Activated CD4-positive, CD25-positive, alpha-beta regulatory T cell treated with anti-CD3 and anti-CD28 coated beads, Interleukin-2, amount 50 U/mL, for 72 hours (primary cell): Measurements from ENCODE around the gene FOXS1.

ENCODE experiments used
- DNase-seq: peaks from one replicate; pipeline ENCODE4 v3.0.0; 2021

The FOXS1 gene

DNA sequence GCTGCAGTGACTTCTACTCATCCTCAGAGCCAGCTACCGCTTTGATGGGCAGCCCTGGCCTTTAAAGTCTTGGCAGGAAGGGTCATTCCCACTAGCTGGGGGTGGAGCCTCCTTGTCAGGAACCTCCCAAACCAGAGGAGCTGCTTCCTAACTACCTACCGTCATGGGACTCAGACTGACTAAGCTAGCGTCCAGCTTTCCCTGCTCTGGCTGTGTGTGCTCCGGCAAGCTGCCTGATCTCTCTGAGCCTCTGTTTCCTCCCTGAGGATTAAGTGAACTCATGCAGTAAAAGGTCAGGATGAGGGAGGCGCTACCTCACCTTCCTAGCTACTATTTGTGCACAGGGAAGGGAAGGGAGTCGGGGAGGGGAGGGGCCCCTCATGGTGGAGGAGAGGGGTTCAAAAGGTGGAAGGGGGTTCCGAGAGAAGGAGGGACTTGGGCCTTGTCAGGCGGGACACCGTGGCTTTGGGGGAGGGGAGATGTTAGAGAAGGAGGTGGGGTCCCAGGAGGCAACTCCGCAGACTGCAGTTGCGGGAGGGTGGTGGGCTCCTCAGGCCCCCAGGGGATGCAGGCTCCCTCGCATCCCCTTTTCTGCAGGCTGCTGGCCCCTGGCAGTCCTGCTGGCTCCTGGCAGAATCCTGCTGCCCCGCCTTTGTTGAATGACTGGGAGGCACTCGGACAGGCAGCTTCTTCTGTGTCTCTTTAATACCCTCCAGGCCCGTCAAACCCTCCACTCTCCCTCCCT, 15.2 kb upstream of the FOXS1 start:
- DNase-seq: no peak

DNA sequence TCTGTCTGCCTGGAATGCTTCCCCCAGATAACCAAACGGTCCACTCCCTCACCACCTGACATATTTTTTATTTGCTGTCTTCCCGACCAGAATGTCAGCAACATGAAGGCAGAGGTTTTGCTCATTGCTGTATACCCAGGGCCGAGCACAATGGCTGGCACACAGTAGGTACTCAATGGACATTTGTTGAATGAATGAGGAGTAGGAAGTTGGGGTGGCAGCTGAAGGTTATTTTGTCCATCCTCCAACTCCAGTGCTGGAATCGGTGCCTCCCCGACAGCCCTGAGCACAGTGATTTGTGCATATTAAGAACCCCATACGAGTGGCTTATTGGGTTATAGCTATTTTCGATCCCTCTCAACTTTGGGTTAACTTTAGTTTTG, 14.6 kb upstream of the FOXS1 start:
- DNase-seq: peak; percentile 21

DNA sequence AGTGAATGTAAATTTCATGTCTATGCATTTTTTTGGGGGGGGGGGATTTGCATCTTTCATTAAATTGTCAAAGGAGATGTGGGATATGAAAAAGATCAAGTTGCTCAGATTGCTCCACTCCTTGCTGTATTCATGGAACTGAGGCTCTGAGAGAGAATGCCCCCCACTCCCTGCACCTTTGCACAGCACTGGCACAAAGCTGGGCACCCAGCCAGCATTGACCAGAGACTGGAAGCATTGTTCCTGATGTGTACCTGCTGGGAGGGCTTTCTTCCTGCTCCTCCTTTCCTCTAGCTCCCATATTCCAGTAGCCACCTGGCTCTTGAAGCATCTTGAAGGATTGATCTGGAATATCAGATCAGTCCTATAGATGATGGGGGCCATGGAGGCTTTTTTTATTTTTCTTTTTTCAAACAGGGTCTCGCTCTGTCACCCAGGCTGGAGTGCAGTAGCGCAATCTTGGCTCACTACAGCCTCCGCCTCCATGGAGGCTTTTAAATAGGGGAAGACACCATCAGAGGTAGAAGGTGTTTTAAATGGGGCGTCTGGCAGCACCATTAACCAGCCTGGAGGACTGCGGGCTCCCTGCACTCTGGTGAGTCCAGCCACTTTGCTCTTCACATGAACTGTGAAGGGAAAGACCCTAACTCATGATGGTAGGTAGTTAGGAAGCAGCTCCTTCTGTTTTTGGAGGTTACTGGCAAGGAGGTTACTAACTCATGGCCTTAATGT, 14.0 kb upstream of the FOXS1 start:
- DNase-seq: peak; percentile 23

DNA sequence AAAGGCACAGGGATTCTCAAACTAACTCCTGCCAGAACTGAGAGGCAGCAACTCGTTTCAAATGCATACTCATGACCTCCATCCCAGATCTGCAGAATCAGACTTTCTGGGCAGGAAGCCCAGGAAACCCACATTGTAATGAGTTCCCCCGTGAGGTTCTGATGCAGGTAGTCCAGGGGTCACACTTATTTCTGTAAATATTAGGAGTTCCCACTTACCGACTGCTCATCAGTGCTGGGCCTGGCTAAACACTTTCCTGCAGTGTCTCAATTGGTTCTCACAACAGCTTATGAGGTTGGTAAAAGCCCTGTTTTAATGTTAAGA, 13.3 kb upstream of the FOXS1 start:
- DNase-seq: peak; percentile 14

DNA sequence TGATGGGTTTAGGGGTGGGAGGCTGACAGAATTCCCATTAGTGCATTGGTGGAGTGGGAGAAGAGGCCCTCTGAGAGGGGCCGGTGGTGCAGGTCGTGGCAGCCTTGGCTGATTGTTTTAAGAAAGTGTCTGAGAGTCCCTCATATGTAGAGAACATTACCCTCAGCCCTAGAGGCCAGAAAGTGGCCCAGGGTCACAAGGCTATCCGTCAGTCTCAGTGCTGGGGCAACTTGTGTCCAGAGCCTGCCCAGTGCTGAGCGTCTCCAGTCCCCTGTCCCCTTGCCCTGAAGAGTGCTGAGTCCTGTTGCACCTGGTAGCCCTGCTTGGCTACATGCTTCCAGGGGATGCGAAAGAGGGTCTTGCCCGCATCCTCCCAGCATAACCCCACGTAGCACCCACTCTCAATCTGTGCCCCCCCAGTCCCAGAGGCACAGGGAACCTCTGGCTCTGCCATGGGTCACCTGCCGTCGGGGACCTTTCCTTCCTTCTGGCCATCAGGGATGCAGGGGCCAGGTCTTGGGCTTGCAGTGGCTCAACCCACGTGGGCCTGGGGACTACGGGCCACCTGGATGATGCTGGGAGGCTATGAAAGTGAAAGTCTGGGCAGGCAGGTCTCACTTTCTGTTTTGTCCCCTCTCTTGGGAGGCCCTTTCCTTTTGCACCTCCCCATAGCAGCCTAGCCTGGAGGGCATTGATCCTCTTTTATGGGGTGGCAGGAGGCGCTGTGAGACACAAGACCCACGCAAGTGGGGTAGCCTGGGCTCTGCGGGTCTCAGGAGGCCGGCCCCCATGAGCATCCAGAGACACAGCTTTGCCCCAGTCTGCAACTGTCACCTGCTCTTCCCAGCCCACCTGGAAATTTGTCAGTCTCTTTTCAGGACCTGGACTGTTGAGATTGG, 12.7 kb upstream of the FOXS1 start:
- DNase-seq: peak; percentile 22

DNA sequence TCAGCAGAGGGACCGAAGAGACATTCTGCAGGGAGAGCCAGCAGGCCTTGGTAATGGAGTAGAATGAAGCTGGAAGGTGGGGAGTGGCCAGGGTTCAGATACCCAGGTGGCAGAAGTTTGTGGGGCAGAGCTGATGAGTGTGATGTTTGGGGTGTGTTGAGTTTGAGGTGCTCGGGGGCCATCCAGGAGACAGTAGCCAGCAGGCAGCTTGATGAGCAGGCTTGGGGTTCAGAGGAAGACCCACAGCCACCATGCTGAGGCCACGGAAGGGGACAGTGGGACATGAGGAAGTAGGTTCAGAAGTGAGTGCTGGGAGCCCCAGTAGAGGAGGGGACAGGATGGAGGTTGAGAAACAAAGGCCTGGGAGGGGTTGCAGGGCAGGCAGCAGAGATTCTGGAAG, 11.1 kb upstream of the FOXS1 start:
- DNase-seq: no peak

DNA sequence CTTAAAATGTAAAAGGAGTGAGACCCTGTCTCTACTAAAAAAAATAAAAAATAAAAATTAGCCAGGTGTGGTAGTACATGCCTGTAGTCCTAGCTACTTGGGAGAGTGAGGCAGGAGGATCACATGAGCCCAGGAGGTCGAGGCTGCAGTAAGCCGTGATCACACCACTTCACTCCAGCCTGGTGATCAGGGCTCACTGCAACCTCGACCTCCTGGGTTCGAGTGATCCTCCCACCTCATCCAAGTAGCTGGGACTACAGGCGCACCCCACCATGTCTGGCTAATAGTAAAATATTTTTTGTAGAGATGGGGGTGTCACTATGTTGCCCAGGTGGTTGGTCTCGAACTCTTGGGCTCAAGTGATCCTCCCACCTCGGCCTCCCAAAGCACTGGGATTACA, 8.1 kb upstream of the FOXS1 start:
- no peak for DNase-seq

DNA sequence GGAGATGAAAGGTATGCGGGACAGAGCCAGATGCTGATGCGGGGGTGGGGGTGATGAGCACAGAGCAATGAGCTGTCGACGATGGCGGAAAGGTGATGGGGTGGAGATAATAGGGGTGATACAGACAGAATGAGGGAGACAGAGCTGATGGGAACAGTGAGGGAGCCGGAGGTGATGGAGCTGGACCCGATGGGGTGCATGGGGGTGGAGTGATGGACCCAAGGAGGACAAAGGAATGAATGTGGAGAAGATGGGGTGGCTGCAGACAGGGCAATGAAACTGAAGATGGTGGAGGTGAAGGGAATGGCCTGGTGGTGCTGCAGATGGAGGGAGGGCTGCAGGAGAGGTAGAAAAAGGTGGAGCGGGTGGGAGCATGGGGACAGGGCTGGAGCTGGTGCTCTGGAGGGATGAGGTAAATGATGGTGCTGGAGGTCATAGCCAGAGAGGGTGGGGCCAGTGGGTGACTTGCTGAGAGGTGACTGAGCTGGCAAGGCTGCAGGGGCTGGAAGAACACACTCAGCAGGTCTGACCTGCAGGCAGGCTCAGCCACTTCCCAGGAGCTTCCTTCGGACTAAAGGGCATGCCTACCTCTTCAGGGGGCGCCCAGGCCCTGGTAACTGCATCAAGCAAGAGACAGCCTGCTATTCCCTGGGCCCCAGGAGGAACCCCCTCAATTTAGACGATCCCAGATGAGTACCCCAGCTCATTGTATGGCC, 6.0 kb upstream of the FOXS1 start:
- DNase-seq: no peak

DNA sequence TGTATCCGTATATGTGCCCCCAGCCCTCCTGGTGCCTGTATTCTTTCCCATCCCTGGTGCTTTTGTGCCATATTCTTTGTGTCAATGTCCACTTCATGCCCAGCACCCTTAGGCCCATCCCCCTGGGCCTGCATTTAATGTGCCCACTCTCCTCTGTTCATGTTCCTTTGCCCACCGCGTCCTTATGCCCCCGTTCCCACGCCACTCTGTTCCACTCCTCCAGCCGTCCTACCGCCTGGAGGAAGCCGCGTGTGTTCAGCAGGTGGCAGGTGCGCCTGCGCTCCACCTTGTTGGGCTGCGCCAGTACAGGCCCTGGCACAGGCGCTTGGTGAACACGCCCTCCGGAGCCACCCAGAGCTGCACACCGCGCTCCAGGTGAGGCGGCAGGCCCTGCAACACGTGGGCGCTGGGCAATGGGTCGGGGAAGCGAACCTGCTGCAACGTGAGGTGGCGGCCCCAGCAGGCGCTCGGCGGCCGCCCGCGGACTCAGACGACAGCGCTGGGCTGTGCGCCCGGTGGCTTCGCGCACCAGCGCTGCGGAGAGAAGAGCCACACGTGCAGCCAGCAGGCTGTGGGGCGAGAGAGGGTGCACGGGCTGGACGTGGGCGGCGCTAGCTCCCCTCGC, 4.0 kb upstream of the FOXS1 start:
- no peak for DNase-seq

DNA sequence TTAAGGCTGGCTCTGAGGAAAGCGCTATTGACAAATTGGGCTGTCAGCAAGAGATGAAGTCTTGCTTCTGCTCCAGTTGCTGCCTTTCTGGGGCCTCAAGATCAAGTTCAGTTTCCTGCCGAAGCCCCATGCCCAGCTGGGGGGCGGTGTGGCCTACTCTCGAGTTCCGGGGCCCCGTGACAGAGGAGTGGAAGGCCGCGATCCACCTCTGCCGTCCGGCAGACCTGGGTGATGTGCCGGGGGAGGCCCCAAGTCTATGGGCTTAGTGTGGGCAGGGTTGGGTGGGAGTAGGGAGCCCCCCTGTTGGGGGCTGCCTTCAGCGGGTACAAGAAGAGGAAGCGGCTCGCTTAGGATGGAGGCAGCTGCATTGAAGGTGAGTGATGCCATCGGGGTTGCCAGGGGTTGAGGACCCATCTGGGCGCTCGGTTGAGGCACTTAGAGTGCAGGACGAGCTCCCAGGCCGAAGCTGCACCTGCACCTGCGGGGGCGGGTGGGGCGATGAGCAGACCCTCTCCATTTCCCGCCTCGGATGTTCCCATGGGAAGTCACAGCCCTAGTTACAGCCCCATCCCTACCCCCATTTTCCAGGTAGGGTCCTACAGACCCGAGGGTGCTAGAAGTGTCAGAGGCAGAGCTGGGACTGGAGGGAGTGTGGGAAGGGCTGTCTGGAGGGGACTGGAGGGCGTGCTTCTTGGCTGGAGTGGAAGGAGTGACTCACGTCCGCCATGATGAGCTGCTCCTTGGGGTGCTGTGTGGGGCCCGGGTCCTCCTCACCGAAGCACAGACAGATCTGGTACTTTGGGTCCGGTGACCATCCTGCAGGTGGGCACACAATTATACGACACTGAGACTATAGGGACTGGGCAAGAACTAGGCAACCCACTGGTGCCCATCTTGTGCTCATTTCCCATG, 2.9 kb upstream of the FOXS1 start:
- DNase-seq: no peak

DNA sequence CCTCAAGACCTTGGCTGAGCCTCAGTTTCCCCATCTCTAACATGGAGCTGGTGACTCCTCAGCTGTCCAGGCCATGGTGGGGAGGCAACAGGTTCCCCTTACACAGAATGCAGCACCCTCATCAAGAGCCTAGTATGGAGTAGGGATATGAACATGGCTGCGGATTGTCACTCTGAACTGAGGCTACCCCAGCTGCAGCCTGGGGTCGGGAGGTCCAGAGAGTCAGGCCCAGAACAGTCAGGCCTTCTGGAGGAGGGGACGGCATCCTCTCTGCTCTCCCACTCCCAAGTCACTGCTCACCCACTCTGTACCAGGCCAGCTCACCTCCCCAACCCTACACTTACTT, 1.4 kb upstream of the FOXS1 start:
- no peak for DNase-seq

DNA sequence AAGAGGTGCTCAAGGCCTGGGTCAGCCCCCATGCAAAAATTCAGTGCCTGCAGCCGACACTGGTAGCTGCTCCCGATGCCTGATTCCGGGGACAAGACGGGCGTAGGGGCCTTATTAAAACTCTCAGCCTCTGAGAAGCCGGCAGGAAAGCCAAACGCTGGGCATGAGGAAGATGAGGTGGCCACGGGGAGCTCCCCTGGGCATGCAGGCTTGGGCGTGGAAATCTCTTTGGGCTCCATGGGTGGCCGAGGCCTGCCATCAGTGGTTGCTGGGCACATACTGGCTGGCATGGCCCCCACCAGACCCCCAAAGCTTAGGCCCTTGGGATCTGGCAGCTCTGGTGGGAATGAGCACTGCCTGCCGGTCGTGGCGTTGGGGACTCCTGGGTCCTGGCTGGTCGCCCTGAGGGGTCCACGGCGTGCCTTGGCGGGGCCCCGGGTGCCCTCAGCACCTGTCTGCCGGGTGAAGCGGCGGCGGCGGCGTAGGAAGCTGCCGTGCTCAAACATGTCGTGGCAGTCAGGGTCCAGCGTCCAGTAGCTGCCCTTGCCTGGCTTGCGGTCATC, 586 bp downstream of the FOXS1 start:
- DNase-seq: no peak

DNA sequence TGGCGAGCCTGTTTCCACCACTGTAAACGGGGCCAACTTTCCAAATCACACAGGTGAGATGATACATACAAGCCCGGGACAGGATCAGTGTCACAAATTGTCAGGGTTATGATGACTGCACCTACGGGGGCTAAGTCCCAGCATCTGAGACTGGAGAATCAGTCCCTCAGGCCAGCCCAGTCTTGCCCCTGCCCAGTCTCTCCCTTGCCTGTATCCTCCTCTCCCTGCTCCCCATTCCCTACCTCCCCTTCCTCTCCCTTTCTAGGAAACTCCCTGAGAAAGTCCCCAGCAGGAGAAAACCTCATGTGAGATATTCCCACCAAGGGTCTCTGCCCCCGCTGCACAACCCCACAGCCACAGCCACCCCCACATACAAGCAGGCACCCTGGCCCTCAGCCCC, 1.5 kb downstream of the FOXS1 start:
- no peak for DNase-seq

DNA sequence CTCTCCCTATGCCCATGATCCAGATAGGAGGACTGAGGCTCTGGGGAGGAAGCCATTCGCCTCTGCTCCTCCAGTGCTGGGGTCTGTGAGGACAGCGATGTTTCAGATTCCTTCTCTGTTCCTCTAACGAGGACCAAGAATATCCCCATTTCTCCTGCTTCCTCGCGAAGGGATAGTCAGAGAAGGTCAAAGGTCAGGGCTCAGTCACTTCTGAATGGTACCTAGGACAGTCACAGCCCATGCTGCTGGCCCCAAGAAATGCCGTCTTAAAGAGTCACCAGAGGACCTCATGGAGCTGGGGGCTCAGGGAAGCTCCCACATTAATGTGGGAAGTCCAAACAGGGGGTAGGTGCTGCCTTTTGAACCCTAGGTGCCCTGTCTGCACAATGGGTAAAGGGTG, 2.1 kb downstream of the FOXS1 start:
- DNase-seq: no peak

DNA sequence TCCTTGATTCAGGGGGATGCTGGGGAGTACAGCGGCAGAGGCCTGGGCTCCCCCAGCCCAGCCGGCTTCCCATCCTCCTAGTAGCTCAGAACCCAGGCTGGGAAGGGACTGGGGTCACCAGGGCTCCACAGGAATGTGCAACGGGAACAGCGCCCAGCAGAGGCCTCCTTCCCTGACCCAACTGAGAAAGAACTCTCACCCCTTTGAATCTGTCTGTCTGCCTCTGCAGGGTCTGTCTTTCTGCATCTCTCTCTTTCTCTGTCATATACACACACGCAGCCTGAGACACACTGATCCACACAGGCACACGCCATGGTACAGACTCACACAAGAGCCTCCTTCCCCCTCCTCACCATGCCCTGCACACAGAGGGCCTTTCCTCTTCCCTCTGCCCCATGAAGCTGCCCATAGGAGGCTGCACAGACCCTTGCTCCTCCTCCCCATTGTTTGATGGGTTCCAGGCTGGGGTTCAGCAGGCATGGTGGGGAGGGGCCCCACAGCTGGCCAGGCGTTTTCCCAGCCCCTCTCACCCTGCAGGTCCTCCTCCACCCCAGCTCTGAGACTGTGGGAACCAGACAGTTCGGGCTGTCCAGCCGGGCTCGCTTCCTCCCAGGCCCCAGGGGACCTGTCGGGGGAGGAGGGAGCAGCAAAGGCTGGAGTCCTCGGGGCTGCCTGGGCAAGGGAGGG, 2.8 kb downstream of the FOXS1 start:
- DNase-seq: no peak

DNA sequence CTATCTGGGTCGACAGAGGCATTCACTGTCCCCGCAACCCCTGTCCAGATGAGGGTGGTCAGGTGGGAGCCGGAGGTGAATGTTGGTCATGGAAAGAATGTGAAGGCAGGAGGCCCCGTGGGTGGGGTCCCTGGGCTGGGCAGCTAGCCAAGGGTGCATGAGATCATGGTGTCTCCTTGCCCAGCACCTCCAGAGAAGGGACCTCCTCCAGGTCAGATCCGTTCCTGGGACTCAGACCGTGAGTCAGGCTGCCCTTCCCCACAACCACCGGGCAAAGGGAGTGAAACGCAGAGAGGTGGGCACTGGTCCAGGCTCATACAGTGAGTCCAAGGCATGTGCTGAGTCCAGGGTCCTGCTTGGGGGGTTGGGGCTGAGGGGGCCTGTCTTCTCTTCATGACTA, 3.5 kb downstream of the FOXS1 start:
- no peak for DNase-seq

DNA sequence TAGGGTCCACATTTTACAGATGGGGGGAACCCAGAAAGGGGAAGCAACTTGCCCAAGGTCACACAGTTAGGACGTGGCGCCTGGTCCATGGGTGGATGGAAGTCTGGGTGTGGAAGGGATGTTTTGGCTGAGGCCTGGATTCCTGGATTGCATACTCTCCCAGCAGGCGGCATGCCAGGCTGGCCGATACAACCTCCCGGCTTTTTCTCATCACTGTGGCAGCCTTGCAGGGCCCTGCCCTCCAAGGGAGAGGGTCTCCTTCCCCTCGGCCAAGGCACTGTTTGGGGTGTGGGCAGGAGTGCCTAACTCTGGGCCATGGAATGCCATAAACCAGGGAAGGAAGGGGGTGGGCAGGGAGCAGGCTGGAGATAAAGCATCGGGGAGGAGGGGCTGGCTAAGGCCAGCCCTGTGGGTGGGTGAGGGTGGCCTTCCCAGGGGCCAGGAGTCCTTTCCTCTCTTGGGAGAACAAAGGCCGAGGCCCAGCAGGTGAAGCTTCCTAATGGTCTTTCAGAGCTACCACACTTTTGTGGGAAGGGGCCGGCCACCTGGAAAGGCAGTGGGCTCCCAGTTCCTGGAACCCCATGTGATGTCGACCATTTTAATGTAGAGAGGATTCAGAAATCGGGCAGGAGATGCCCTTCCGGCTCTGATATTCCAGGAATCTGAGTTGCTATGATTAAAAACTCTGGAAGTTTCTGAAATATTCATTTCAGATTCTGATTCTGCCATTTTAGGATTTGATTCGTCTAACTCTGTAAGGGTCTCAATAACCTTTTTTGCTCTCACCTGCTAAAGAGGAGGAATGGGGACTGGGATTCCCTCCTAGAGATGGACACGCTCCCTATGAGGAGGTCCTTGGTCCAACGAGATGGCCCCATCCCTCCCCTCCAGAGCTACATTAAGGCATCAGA, 4.2 kb downstream of the FOXS1 start:
- DNase-seq: no peak

DNA sequence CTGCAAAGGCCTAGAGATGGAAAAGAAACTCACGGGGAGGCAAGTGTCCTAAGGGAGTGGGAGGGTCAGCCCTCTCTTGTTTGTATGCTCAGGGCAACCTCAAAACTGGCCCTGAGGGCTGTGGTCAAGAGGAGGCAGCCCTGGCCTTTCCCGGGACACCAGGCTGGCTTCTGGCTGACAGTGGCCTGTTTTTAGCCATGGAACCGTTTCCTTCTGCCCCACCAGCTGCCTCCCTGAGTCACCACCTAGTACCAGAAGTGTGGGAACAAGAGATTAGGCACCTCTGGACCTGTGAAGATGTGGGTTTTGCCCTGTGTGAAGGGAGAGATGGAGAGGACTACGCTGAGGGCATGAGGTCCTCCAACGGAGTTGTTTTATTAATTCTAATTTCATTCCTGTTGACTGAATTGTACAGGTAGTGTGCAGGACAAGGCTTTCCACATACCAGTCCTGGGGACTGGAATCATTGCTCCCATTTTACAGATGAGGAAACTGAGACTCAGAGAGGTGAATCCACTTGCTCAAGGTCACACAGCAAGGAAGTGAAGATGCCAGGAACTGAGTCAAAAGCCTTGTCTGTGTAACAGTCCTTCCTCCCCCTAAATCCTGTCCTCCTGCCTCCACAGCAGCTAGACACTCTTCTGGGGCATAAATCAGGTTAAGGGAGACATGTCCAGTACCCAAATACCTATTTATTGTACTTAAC, 5.5 kb downstream of the FOXS1 start:
- no peak for DNase-seq
